HFF-Myc (cell line): ENCODE data around the gene TXNDC16.

Experiments
- DNase-seq: peaks from one replicate; pipeline ENCODE4 v3.0.0-alpha.2; 2011; ENCODE audit warnings: low read depth; ENCODE audit errors: extremely low read depth
- H3K4me3 ChIP-seq: replicated peaks from 2 replicates; pipeline ENCODE4 v1.5.1; 2011; ENCODE audit warnings: low read depth, mild to moderate bottlenecking, control low read depth, low read length
- CTCF ChIP-seq: IDR thresholded peaks from 2 replicates; pipeline ENCODE4 v1.5.1; 2012; ENCODE audit warnings: mild to moderate bottlenecking, low read depth, low read length, control low read depth; ENCODE audit errors: missing control alignments

TXNDC16 gene

GRCh38 chr14:52439476-52439875 is 112.8 kb downstream of the TXNDC16 start:
- TF ChIP-seq CTCF = no peak
- no peak overlapping the region for H3K4me3 ChIP-seq
- DNase-seq = no peak

DNA sequence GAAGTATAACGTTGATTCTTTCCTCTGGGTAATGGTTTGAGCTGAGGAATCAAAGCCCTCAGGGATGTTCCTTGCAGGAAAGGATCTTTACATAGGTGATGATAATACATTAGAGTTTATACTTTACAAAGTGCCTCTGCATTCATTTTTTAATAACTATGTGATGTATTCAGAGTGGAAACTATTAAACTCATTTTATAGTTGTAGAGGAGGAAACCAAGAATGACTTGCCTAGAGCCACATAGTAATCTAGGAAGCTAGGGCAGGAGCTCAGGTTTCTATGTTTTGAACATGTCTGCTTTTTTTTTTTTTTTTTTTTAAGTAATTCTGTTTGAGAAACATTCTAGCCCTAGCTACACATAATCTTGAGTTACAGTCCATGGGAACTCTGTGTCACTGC is 117.3 kb downstream of the TXNDC16 start:
- TF ChIP-seq CTCF = no peak
- DNase-seq = no peak
- no peak overlapping the region for H3K4me3 ChIP-seq

GRCh38 chr14:52430474-52430873 is 121.8 kb downstream of the TXNDC16 start:
- DNase-seq = no peak
- TF ChIP-seq CTCF = no peak
- H3K4me3 ChIP-seq = no peak overlapping the region

DNA sequence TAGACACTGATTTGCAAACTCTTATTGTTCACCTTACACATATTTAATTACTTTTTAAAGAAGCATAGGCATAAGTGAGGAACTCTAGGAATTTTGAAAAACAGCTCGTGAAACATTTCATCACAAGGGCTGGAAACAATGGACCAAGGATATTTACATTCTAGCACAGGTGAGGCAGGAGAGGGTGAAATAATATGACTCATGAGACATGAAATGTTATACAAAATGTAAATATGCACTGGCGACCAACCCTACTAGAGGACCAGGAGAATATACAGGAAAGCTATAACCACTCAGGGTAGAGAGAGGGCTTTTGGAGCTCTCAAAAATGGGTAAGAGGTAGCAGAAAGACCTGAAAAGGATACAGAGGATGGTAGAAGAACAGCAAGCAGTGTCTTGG is 122.9 kb downstream of the TXNDC16 start:
- no peak overlapping the region for H3K4me3 ChIP-seq
- no peak for DNase-seq
- TF ChIP-seq CTCF = no peak

- no peak overlapping the region for H3K4me3 ChIP-seq
- no peak for DNase-seq
- TF ChIP-seq CTCF = no peak
Measured at GRCh38 chr14:52427460-52427859, 124.8 kb downstream of the TXNDC16 start.

- no peak for TF ChIP-seq CTCF
- DNase-seq = no peak
Measured at GRCh38 chr14:52422650-52423356, 129.5 kb downstream of the TXNDC16 start.

DNA sequence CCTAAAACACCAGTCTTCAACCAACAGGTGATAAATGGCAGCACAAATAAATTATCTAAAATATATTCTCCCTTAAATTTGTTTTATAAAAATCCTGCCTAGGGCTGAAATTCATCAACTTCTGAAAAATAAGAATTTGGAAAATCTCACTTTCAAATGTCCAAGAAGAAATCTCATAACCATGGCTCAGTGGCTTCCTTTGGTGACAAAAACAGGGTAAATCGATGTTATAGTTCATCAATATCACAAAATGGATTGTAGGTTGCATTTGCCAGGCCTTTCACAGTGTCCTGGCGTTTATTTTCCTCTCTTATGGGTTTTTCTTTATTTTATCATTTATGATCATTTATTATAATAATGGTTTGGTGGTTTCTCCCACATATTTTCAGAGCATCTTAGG is 135.2 kb downstream of the TXNDC16 start:
- TF ChIP-seq CTCF = no peak
- no peak overlapping the region for H3K4me3 ChIP-seq
- DNase-seq = no peak

More at GRCh38 chr14:52422650-52423356, 129.5 kb downstream of the TXNDC16 start:
- H3K4me3 ChIP-seq = no peak overlapping the region
